IPS-20b (cell line): Measurements from ENCODE around the gene FAM227B.
A peak's percentile ranks its signal among the peaks of the same experiment; 100 is the strongest.
"Not testable (repeated sequence)": the region's sequence is repeated elsewhere in the genome, so short reads cannot be mapped to it uniquely, and the experiment has no call there.

ENCODE experiments used
- H3K27ac ChIP-seq: one replicate; pipeline ENCODE4 v1.5.1; 2013; ENCODE audit warnings: low read length
- H3K27me3 ChIP-seq: 2 replicates; pipeline ENCODE4 v1.6.1; 2013; ENCODE audit warnings: mild to moderate bottlenecking, low read length, inconsistent platforms; ENCODE audit not compliant: insufficient read depth
- H3K36me3 ChIP-seq: 2 replicates; pipeline ENCODE4 v1.6.1; 2013; ENCODE audit warnings: low read depth, mild to moderate bottlenecking, inconsistent platforms, low read length, moderate library complexity; ENCODE audit not compliant: insufficient read depth
- H3K4me1 ChIP-seq: 2 replicates; pipeline ENCODE4 v1.6.1; 2013; ENCODE audit warnings: mild to moderate bottlenecking, control low read depth, inconsistent platforms, low read length, moderate library complexity; ENCODE audit not compliant: insufficient read depth
- H3K4me3 ChIP-seq: 2 replicates; pipeline ENCODE4 v1.5.1; 2013; ENCODE audit warnings: mild to moderate bottlenecking, low read length, inconsistent platforms
- H3K9ac ChIP-seq: 2 replicates; pipeline ENCODE4 v1.6.1; 2013; ENCODE audit warnings: low read depth, mild to moderate bottlenecking, inconsistent platforms, low read length, moderate library complexity
- H3K9me3 ChIP-seq: 2 replicates; pipeline ENCODE4 v1.6.1; 2013; ENCODE audit warnings: mild to moderate bottlenecking, low read depth, low read length, inconsistent platforms; ENCODE audit not compliant: insufficient read depth

Gene FAM227B

DNA sequence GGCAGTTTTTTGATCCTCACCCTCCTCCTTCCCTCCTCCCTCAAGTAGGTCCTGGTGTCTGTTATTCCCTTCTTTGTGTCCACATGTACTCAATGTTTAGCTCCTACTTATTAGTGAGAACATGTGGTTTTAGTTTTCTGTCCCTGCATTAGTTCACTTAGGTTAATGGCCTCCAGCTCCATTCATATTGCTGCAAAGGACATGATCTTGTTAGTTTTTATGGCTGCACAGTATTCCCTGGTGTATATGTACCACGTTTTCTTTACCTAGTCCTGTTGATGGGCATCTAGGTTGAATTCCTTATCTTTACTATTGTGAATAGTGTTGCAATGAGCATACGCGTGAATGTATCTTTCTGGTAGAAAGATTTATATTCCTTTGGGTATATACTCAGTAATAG is 259.2 kb downstream of the FAM227B start:
- no peak overlapping the region for H3K27ac ChIP-seq
- no peaks in the 10 kb centered on the region for H3K27me3 ChIP-seq
- no peaks in the 10 kb centered on the region for H3K4me1 ChIP-seq
- no peak overlapping the region for H3K9ac ChIP-seq
- no peaks in the 10 kb centered on the region for H3K36me3 ChIP-seq
- H3K4me3 ChIP-seq = no peak overlapping the region
- H3K9me3 ChIP-seq = no peaks in the 10 kb centered on the region

DNA sequence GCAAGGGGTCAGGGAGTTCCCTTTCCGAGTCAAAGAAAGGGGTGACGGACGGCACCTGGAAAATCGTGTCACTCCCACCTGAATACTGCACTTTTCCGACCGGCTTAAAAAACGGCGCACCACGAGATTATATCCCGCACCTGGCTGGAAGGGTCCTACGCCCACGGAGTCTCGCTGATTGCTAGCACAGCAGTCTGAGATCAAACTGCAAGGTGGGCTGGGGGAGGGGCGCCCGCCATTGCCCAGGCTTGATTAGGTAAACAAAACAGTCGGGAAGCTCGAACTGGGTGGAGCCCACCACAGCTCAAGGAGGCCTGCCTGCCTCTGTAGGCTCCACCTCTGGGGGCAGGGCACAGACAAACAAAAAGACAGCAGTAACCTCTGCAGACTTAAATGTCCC is 266.2 kb downstream of the FAM227B start:
- H3K27me3 ChIP-seq, H3K4me1 ChIP-seq, H3K4me3 ChIP-seq, H3K9ac ChIP-seq, H3K36me3 ChIP-seq, H3K27ac ChIP-seq, H3K9me3 ChIP-seq: not testable (repeated sequence)

DNA sequence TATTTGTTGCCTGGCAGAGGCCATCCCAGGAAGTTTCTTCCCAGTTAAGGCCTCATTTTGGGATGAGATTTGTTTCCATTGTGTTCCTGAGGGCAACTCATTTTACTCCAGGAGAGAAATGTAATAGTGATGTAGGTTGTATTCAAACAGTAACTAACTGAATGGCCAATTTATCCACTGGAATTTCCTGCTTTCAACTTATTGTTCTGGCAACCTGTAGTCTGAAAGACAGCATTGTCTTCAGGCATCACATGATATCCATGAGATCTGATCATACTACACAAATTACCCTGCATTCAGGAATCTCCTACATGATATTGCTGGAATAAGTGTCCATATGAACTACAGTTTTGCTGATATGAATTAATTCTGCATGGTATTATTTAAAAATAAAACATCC is 277.1 kb downstream of the FAM227B start:
- Histone ChIP-seq H3K36me3 (no peaks in the 10 kb centered on the region), H3K9me3 (peaks cover 3% of the 10 kb centered on the region; the same call in 1 of the 2 replicates), H3K4me1 (peaks cover 10% of the 10 kb centered on the region; the same call in 1 of the 2 replicates), H3K9ac (no peak overlapping the region), H3K4me3 (no peak overlapping the region), H3K27ac (no peak overlapping the region), H3K27me3 (no peaks in the 10 kb centered on the region)

DNA sequence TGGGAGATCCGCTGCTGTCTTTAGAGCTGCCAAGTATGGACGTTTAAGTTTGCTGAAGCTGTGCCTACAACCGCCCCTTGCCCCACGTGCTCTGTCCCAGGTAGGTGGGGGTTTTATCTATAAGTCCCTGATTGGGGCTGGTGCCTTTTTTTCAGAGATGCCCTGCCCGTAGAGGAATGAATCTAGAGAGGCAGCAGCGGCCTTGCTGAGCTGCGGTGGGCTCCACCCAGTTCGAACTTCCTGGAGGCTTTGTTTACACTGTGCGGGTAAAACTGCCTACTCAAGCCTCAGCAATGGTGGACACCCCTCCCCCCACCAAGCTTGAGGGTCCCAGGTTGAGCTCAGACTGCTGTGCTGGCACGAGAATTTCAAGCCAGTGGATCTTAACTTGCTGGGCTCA is 281.0 kb downstream of the FAM227B start:
- Histone ChIP-seq H3K9ac (no peak overlapping the region), H3K27me3 (no peaks in the 10 kb centered on the region), H3K27ac (no peak overlapping the region), H3K4me1 (peaks cover 5% of the 10 kb centered on the region; the same call in 1 of the 2 replicates), H3K9me3 (peaks cover 3% of the 10 kb centered on the region; the same call in 1 of the 2 replicates), H3K4me3 (no peak overlapping the region), H3K36me3 (no peaks in the 10 kb centered on the region)

DNA sequence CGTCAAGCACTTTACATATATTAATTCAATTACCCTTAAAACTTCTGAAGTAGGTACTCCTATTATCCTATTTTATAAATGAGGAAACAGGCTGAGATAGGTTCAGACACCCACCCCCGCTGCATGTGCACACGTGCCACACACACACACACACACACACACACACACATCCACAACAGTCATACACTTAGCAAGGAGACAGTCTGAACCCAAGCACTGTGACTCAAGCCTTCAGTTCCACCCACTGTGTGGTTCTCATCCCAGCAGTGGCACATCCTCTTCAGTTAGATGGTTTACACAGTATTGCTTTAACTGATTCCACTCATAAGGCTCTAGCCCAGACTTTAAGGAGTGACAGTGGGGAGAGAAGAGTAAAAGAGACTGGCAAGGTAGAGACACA is 288.7 kb downstream of the FAM227B start:
- no peaks in the 10 kb centered on the region for H3K27me3 ChIP-seq
- H3K36me3 ChIP-seq = no peaks in the 10 kb centered on the region
- no peaks in the 10 kb centered on the region for H3K9me3 ChIP-seq
- H3K27ac ChIP-seq = no peak overlapping the region
- H3K4me1 ChIP-seq = peaks cover 20% of the 10 kb centered on the region
- H3K9ac ChIP-seq = no peak overlapping the region
- H3K4me3 ChIP-seq = no peak overlapping the region

DNA sequence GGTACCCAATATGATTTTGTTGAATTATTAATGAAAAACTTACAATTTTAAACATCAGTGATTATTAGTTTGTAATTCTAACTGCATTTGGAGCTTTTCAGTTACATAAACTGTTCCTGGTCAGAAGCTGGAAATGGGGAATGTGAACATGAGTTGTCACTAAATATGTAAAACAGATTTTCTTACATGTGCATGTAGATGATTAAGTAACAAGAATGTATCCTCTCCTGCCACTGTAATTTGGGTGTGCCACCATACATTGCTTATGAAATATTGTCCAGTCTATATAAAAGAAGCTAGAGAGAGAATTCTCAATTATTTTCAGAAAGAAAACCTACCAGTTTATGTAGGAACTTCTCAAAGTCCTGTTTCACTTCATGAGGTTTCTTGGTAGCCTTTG is 289.2 kb downstream of the FAM227B start:
- H3K9me3 ChIP-seq = no peaks in the 10 kb centered on the region
- no peaks in the 10 kb centered on the region for H3K27me3 ChIP-seq
- no peak overlapping the region for H3K27ac ChIP-seq
- no peak overlapping the region for H3K9ac ChIP-seq
- H3K36me3 ChIP-seq = no peaks in the 10 kb centered on the region
- peaks cover 20% of the 10 kb centered on the region for H3K4me1 ChIP-seq
- no peak overlapping the region for H3K4me3 ChIP-seq

DNA sequence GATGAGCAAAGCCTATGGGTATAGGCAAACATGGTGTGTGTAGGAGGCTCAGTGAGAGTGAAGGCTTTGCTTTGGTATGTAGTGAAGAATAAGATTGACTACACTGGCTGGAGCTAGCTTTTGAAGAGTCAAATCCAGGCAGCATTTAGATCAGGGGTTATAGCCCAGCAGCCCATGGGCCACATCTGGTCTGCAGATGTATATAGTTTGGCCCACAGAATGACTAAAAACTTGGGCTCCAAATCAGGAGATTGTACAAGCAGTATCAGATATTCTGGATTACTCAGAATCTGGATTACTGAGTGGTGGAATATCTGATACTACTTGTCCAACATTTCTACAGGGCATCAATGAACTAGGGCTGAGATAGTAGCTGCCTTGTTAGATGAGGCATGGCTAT is 290.5 kb downstream of the FAM227B start:
- Histone ChIP-seq H3K9ac (no peak overlapping the region; the same call in 1 of the 2 replicates), H3K27ac (peak overlapping the region; percentile 45), H3K4me1 (peaks cover 20% of the 10 kb centered on the region), H3K9me3 (no peaks in the 10 kb centered on the region), H3K27me3 (no peaks in the 10 kb centered on the region), H3K36me3 (no peaks in the 10 kb centered on the region), H3K4me3 (no peak overlapping the region)

DNA sequence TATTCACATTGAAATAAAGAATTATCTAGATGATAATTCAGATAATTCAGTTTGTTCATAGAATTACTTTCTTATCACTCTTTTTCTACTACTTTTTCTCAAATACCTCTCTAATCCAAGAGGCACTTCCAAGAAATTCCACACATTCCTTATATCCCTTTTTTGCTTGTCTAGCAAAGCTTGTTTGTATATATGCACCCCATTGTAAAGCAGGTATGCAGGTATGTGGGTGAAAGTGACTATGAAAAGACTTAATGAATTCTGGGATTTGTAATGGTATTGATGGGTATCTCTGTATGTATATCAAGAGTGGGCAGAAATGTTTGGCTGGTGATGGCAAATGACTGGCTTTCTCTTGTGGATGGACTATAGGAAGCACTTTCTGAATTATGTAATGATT is 291.7 kb downstream of the FAM227B start:
- H3K9ac ChIP-seq = peak overlapping the region; percentile 53; the same call in 1 of the 2 replicates
- peaks cover 23% of the 10 kb centered on the region for H3K4me1 ChIP-seq
- H3K27ac ChIP-seq = peak overlapping the region; percentile 69
- H3K9me3 ChIP-seq = no peaks in the 10 kb centered on the region
- peak overlapping the region; percentile 35; the same call in 1 of the 2 replicates for H3K4me3 ChIP-seq
- H3K36me3 ChIP-seq = no peaks in the 10 kb centered on the region
- no peaks in the 10 kb centered on the region for H3K27me3 ChIP-seq

DNA sequence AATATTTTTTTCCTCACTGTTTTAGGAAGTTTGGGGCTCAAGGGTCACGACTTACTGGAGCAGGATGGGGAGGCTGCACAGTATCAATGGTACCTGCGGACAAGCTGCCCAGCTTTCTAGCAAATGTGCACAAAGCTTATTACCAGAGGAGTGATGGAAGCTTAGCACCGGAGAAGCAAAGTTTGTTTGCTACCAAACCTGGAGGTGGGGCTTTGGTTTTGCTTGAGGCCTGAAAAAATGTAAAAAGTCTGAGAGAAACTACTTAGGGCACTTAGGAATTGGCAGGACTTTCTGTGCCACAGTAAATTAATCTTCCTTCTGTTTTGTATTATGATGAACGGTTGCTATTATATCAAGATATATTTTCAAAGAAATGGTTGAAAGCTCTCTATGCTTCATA is 292.7 kb downstream of the FAM227B start:
- Histone ChIP-seq H3K9ac (peak overlapping the region; percentile 20; the same call in 1 of the 2 replicates), H3K27ac (no peak overlapping the region), H3K4me1 (peaks cover 28% of the 10 kb centered on the region), H3K36me3 (no peaks in the 10 kb centered on the region), H3K4me3 (no peak overlapping the region), H3K27me3 (no peaks in the 10 kb centered on the region), H3K9me3 (no peaks in the 10 kb centered on the region)

DNA sequence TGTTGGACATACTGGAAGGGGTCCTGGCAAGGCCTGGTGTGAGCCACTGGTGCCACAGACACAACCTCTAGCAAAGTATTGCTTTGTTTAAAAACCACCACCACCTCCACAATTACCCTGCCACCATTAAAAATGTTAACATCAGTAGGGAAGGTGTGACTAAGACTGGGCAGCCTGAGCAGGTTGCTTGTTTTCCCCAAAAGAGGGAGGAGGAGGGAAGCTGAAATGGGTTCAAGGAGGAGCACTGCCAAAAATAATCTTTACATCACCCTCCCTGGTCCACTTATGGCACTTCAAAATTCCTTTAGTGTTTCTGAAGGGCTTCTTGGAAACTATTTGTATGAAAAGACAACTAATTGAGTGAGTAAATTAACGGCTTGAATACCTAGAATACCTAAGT is 297.4 kb downstream of the FAM227B start:
- Histone ChIP-seq H3K27ac (no peak overlapping the region), H3K4me1 (peaks cover 10% of the 10 kb centered on the region), H3K4me3 (no peak overlapping the region), H3K9ac (no peak overlapping the region), H3K27me3 (no peaks in the 10 kb centered on the region), H3K36me3 (no peaks in the 10 kb centered on the region), H3K9me3 (no peaks in the 10 kb centered on the region)

DNA sequence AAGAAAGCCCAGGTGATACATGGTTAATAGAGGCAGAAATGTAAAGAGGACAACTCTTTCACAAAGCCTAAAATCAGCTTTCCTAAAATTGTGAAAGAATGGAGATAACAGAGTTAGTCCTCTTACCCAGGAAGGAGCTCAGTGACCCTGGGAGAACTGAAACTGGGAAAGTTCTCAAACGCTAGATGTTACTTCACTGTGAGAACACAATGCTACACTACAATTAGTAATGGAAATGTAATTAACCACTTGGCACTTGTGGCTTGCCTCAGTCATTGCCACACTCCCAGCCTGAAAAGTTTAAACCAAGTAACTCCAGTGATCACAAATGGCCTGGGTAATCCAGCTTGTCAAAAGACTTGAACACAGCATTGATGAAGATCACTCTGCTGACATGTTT is 300.3 kb downstream of the FAM227B start:
- Histone ChIP-seq H3K4me1 (peaks cover 15% of the 10 kb centered on the region), H3K9ac (no peak overlapping the region), H3K27me3 (no peaks in the 10 kb centered on the region), H3K36me3 (no peaks in the 10 kb centered on the region), H3K9me3 (no peaks in the 10 kb centered on the region), H3K4me3 (no peak overlapping the region), H3K27ac (no peak overlapping the region)

DNA sequence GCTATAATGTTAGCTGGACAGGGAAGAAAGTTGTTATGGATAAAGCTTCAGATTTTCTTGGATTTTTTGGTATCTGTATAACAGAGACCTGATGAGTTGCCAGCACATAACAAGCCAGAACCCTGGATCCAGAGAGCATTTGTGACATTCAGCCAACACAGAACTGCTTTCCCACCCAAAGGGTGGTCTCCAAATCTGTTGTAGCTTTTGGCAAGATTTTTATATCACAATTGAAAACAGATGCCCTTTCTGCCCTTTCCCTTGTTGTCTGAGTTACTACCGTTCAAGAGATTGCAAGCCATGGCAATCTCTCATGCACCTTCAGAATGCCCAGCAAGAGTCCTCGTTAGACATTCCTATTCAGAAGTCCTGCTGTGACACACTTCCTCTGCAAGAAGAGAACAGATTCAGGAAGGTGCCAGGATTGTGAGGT is 305.2 kb downstream of the FAM227B start:
- H3K4me3 ChIP-seq = no peak overlapping the region
- H3K9me3 ChIP-seq = no peaks in the 10 kb centered on the region
- H3K27me3 ChIP-seq = no peaks in the 10 kb centered on the region
- peaks cover 15% of the 10 kb centered on the region for H3K4me1 ChIP-seq
- no peaks in the 10 kb centered on the region for H3K36me3 ChIP-seq
- no peak overlapping the region; the same call in 1 of the 2 replicates for H3K9ac ChIP-seq
- peak overlapping the region; percentile 27 for H3K27ac ChIP-seq
